ENCODE data around the gene DNAJC4.

Gene DNAJC4

GRCh38 chr11:64258946-64259532, 28.7 kb downstream of the DNAJC4 start:
- no peak for DNase-seq (ENCODE audit: low spot score)

GRCh38 chr11:64259533-64260067, 29.3 kb downstream of the DNAJC4 start:
- DNase-seq (ENCODE audit: low spot score), result no peak

- DNase-seq (ENCODE audit: low spot score), result no peak
Observed at GRCh38 chr11:64260147-64260708, 29.9 kb downstream of the DNAJC4 start.

GRCh38 chr11:64261556-64262080, 31.3 kb downstream of the DNAJC4 start:
- DNase-seq (ENCODE audit: low spot score), result no peak

GRCh38 chr11:64262271-64263002, 32.1 kb downstream of the DNAJC4 start:
- no peak for DNase-seq (ENCODE audit: low spot score)

- DNase-seq (ENCODE audit: low spot score), result no peak
Observed at GRCh38 chr11:64263021-64263946, 32.9 kb downstream of the DNAJC4 start.

- DNase-seq (ENCODE audit: low spot score), result no peak
Observed at GRCh38 chr11:64263947-64264317, 33.6 kb downstream of the DNAJC4 start.

GRCh38 chr11:64264371-64264852, 34.1 kb downstream of the DNAJC4 start:
- DNase-seq (ENCODE audit: low spot score), result no peak

GRCh38 chr11:64265176-64266160, 35.1 kb downstream of the DNAJC4 start:
- DNase-seq (ENCODE audit: low spot score), result no peak

- no peak for DNase-seq (ENCODE audit: low spot score)
Observed at GRCh38 chr11:64266339-64266738, 36.0 kb downstream of the DNAJC4 start.

- no peak for DNase-seq (ENCODE audit: low spot score)
Observed at GRCh38 chr11:64267207-64267945, 37.0 kb downstream of the DNAJC4 start.

GRCh38 chr11:64268025-64268892, 37.9 kb downstream of the DNAJC4 start:
- DNase-seq (ENCODE audit: low spot score), result no peak

- DNase-seq (ENCODE audit: low spot score), result no peak
Observed at GRCh38 chr11:64268893-64269539, 38.7 kb downstream of the DNAJC4 start.

GRCh38 chr11:64269540-64270220, 39.3 kb downstream of the DNAJC4 start:
- peak; percentile 99 for DNase-seq (ENCODE audit: low spot score)

GRCh38 chr11:64275031-64275800, 44.9 kb downstream of the DNAJC4 start:
- no peak for DNase-seq (ENCODE audit: low spot score)

GRCh38 chr11:64275841-64276240, 45.5 kb downstream of the DNAJC4 start:
- DNase-seq (ENCODE audit: low spot score), result no peak
